Mesenteric fat pad (tissue), 1 donor: ENCODE results near the gene EML1. TPM values are rescaled to one million over a fixed set of nuclear protein-coding genes. Genes with fewer than 3 reads are reported as not detected.

Experiments
- DNase-seq: peaks from one replicate; pipeline ENCODE4 v3.0.0-alpha.2; 2020; ENCODE audit warnings: low spot score
- long read RNA-seq: library from polyadenylated mRNA; unstranded; transcript quantifications from one replicate; pipeline ENCODE4 v2.0.0, GENCODE V29; 2020
- total RNA-seq: library from RNA; stranded (reverse); fragmentation: NEBNext Ultra II Directional; extraction: Animal tissue kit (Norgen Biotek cat#: 25700); gene quantifications from one replicate; pipeline ENCODE4 v1.2.1, GENCODE V29; 2021
- donor health status: DM: yes; HTN: yes; CAD: no.

The EML1 gene
- total RNA-seq = 32.5 TPM
- long read RNA-seq, partial matches to known transcripts = 12 of 32 reads
- long read RNA-seq, other reads (novel, unspliced or antisense) = 19 of 32 reads

GRCh38 chr14:99793213-99794150 lies at the start of gene EML1:
Gene EML1, plus strand, starts transcription at chr14:99793413. Its CDS starts 64 bp downstream, at chr14:99793477.
- peak; percentile 94 for DNase-seq

GRCh38 chr14:99744199-99744872 lies 48.9 kb upstream of the EML1 start:
- no peak for DNase-seq

GRCh38 chr14:99744873-99745224 lies 48.4 kb upstream of the EML1 start:
- no peak for DNase-seq

DNA sequence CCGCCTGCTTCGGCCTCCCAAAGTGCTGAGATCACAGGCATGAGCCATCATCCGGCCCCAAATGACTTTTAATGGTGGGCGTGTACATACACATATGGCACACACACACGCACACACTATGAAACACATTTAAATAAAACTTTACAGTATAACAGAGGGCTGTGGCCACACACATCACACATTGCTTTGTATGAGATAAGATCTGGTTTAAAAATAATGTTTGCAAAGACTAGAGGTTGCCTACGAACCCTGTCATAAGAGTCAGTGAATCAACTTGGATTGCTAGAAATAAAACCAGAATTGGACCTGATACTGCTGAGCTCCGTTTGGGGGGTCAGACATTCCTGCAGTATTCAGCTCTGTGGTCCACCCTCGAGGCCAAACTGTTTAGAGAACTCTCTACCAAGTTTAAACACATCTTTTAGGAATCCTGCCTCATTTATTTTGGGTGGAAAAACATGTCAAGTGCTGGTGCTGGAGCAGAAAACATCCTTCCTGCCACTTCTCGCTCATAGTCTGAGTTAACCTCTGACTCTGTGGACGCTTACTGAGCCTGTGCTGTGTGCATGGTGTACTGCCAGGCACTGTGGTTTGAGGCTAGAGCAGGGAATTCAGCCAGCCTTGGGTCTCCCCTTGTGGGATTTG lies 47.8 kb upstream of the EML1 start:
- no peak for DNase-seq

DNA sequence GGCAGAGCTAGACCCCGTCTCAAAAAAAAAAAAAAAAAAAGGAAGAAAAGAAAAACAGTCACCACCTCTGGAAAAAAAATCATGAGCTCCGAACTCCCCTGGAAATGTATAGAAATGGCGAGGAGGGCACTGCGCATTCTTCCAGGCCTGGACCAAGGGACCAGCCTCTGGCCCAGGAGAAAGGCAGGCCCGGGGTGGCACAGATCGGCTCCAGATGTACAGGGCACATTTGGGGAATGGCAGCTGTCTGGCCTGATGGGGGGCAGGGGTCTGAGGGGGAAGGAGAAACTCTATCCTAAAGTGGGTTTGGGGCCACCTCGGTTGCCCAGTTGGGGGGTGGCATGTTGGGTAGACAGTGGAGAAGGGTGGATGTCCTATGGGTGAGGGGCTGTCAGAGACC lies 46.0 kb upstream of the EML1 start:
- no peak for DNase-seq

DNA sequence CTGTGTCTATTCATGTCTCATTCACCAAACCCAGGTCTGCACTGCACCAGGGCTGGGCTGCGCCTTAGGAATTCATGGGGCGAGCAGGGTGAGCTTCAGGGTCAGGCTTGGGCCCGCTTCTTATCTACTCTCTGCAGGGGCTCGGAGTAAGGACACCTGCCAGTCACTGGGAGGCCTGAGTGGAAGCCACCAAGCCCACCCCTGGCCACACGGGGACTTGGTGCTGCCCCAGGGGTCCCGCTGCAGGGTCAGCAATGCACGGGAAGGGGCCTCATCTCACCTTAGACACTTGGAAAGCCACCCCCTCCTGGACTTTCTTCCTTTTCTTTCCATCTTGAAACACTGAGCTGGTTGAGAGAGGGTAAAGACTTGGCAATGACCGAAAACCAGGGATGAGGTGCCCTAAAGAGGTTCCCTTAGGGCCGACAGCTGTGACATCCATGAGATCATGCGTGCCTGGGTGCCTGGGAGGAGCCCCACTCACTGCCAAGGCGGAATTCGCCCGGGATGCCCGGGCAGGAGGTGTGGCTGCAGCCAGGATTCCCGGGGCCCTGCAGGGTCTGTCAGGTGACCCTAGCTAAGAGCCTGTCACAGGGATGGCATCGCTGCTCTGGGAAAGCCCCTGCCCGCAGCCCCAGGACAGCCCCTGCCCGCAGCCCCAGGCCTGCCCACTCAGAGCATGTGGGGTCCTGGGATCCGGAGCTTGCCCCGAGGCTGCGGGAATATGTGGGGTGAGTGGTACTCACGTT lies 45.5 kb upstream of the EML1 start:
- no peak for DNase-seq

DNA sequence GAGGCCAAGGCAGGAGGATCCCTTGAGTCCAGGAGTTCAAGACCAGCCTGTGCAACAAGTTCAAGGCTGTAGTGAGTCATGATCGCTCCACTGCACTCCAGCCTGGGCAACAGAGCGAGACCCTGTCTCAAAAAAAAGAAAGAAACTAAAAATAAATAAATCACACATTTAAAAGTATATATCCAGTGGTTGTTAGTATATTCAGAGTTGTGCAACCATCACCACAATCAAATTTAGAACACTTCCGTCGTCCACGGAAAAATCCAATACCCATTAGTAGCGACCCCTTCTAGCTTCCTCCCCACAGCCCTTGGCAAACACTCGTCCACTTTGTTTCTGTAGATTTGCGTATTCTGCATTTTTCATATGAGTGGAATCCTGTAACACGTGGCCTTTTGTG lies 44.7 kb upstream of the EML1 start:
- DNase-seq = no peak

DNA sequence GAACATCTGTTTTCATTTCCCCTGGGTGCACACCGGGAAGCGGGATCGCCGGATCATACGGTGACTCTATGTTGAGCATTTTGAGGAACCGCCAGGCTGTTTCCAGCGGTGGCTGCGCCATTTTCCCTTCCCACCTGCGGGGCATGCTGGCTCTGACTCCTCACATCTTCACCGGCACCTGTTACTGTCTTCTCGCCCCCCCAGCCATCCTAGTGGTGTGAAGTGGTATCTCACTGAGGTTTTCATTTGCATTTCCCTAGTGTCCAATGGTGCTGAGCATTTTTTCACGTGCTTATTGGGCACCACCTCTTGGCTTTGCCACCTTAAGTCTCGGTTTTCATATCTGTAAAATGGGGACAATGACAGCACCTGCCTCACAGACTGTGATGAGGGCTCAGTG lies 44.1 kb upstream of the EML1 start:
- no peak for DNase-seq

- DNase-seq = no peak
Measured at GRCh38 chr14:99749763-99750715, 43.2 kb upstream of the EML1 start.

GRCh38 chr14:99750746-99751450 lies 42.3 kb upstream of the EML1 start:
- no peak for DNase-seq

DNA sequence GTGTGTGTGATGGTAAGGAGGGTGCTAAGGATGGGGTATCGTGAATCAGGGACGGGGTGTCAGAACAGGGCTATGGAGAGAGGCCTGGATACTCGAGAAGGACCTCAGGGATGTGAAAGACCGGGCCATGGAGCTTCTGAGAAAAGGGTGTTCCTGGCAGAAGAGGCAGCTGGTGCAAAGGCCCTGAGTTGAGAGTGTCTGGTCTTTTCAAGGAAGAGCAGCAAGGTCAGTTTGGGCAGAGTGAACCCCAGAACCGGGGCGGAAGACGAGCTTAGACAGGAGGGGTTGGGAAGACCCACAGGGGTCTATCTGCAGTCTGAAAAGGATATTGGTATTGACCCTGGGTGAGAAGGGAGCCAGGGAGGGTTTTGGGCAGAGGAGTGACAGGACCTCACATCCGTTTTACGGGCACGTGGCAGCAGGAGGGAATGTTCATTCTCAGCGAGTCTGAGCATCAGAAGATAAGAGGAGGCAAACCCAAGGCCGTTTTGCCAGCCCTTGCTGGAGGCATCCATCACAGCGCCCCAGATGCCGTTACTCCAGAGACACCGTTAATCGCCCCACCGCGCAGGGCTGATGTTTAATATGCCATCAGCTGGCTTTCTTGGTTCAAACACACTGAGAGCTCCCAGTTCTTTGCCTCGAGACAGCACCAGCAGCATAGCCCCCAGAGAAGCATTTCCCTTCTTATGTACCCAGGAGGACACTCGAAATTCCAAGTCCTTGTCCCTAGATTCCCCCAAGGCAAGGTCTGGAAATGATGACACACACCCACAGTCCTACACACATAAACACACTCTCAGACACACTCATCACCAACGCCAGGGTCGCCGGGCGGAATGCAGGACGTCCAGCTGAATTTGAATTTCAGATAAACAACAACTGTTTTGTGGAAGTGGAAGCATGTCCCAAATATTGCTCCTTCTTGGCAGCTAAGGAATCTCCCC lies 41.4 kb upstream of the EML1 start:
- no peak for DNase-seq

DNA sequence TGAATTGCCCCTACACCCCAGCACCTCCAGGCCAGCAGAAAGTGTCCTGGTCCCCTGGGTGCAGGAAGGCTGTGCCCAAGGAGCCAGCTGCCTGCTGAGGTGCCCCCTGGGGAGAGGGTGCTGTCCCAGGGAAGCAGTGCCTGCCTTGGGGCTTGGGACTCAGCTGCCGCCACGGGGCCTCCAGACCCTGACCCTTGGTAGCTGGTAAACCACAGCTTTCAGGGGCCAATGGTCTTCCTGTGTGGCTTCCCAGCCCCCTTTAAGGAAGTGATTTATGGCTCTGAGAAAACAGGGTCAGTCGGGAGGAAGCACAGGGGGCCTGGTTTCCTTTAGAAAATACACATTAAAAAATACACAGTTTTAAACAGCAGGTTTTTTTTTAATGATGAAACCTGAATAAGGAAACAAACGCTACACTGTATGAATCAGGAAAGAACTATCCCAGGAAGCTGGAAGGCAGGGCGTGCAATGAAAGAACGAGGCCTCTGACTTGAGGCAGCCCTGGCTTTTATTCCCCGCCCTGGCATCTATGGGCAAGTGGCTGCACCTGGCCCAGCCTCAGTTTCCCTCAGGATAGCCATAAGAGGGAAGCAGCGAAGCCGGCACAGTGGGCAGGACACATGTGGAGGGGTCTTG lies 40.6 kb upstream of the EML1 start:
- no peak for DNase-seq

GRCh38 chr14:99753225-99754140 lies 39.7 kb upstream of the EML1 start:
- DNase-seq = no peak

DNA sequence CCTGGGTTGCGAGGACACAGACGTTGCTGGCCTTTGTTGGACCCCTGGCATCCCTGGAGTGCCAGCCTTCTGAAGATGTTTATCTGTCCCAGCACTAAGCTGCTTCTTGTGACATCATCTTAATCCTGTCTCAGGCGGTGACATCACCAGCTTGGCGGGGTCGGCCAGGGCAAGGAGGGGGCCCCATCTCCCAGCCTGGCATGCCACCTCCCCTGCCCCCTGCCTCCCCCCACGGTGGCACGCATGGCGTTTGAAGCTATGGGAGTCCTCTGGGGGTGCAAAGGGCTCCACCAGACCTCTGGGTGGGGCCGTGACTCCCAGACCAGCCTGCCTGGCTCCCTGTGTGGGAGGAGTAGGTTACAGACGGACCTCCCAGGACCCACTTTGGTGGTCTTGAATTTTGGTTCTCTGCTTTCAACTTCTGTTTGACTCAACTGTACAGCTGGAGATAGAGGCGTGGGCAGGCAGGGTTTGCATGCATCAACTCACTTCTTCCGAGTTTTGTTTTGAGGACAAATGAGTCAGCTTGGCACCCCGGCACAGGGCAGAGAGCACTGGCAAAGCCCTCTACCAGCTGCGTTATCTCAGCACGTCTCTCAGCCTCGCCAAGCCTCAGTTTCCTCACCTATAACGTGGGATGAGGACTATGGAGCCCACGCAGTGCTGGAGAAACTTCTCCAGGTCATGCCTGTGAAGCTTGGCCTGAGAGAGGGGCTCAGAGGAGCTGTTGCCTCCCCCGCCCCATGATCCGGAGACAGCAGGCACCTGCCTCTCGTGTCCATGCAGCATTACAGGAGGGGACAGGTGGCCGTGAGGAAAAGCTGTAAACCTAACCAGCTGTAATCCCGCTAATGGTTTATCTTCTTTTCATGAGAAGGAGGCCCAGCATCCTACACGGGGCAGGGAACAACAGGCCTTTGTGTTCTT lies 38.8 kb upstream of the EML1 start:
- no peak for DNase-seq

DNA sequence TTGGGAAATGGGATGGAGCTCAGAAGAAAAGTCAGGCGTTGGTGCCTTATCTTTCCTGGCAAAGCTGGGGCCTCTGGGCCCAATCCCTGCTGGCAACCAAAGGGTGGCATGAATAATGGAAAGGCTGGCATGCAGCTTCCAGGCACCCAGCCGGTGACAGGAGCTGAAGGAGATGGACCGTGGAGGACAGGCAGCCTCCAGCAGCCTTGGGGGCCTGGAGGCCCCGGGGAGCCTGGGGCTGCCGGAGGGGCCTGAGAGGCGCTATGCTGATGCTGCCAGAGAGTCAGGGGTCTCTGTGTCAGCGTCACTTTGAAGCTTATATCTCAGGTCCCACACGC lies 38.2 kb upstream of the EML1 start:
- no peak for DNase-seq
